HepG2 (cell line): ENCODE measurements around the gene KCTD21. TPM values are rescaled to one million over a fixed set of nuclear protein-coding genes. Genes with fewer than 3 reads are reported as not detected.

Source experiments
- HNRNPL ChIP-seq: fragments of 200-400 bp; formaldehyde crosslinking; IDR thresholded peaks from 2 replicates; pipeline ENCODE4 v1.6.1; 2017; ENCODE audit warnings: mild to moderate bottlenecking, low read depth, low read length
- MEIS1 ChIP-seq: sonication (generic); formaldehyde crosslinking; IDR thresholded peaks from 2 replicates; pipeline ENCODE4 v1.9.0; 2021; ENCODE audit warnings: mild to moderate bottlenecking, missing genetic modification reagents, moderate library complexity, borderline replicate concordance
- PATZ1 ChIP-seq: sonication (generic); formaldehyde crosslinking; IDR thresholded peaks from 2 replicates; pipeline ENCODE4 v1.4.0; 2020; ENCODE audit warnings: missing genetic modification reagents
- SNAPC5 ChIP-seq: sonication (generic); formaldehyde crosslinking; IDR thresholded peaks from 2 replicates; pipeline ENCODE4 v1.8.1; 2023; ENCODE audit warnings: mild to moderate bottlenecking, missing genetic modification reagents, borderline replicate concordance
- SP140L ChIP-seq: sonication (generic); formaldehyde crosslinking; IDR thresholded peaks from 2 replicates; pipeline ENCODE4 v1.4.0; 2020; ENCODE audit warnings: missing genetic modification reagents, borderline replicate concordance
- TAF1 ChIP-seq: sonication (generic); formaldehyde crosslinking; IDR thresholded peaks from 2 replicates; pipeline ENCODE4 v1.4.0; 2020; ENCODE audit warnings: missing genetic modification reagents
- TCF7L2 ChIP-seq: IDR thresholded peaks from 2 replicates; pipeline ENCODE4 v1.6.1; 2011; ENCODE audit warnings: mild to moderate bottlenecking, low read depth, low read length, moderate library complexity
- UBTF ChIP-seq: sonication (generic); formaldehyde crosslinking; IDR thresholded peaks from 2 replicates; pipeline ENCODE4 v1.4.0; 2020; ENCODE audit warnings: mild to moderate bottlenecking, missing genetic modification reagents
- ZNF234 ChIP-seq: sonication (generic); formaldehyde crosslinking; conservative IDR thresholded peaks from 2 replicates; pipeline ENCODE4 v1.5.1; 2020; ENCODE audit warnings: mild to moderate bottlenecking, missing genetic modification reagents
- ZSCAN31 ChIP-seq: sonication (generic); formaldehyde crosslinking; IDR thresholded peaks from 2 replicates; pipeline ENCODE4 v1.5.0; 2020; ENCODE audit warnings: low read depth, mild to moderate bottlenecking, missing genetic modification reagents
- polyA plus RNA-seq, 8 experiments: library from polyadenylated mRNA; depleted of rRNA in 3 of 8; stranded (reverse) in 7 of 8; unstranded in 1 of 8; fragments of >200 nt; fragmentation: Illumina TruSeq in 4 of 8; extraction: Trizol in 4 of 8; gene quantifications; 2 replicates each; pipeline versions ENCODE4 v1.2.1 to v1.2.3, GENCODE V29; 2011 to 2016; ENCODE audit warnings: low read depth in 4 of 8, missing spikeins in 1 of 8, mixed read lengths in 1 of 8; ENCODE audit not compliant: insufficient read depth in 1 of 8
- total RNA-seq, 5 experiments: library from RNA; depleted of rRNA; stranded (reverse); fragments of >200 nt; fragmentation: Illumina TruSeq; extraction: Trizol; gene quantifications; 2 replicates each; pipeline ENCODE4 v1.2.3, GENCODE V29; 2016; ENCODE audit warnings: low read depth in 1 of 5
- TF ChIP-seq, protein P1 (sequence below): sonication (generic); formaldehyde crosslinking; IDR thresholded peaks from 2 replicates; pipeline ENCODE4 v1.8.1; 2023; ENCODE audit warnings: mild to moderate bottlenecking, missing genetic modification reagents
- TF ChIP-seq, protein P2 (sequence below): sonication (generic); formaldehyde crosslinking; IDR thresholded peaks from 2 replicates; pipeline ENCODE4 v1.5.0; 2020; ENCODE audit warnings: missing genetic modification reagents, mild to moderate bottlenecking, borderline replicate concordance
- TF ChIP-seq, protein P3 (sequence below): sonication (generic); formaldehyde crosslinking; IDR thresholded peaks from 2 replicates; pipeline ENCODE4 v1.5.0; 2020; ENCODE audit warnings: missing genetic modification reagents
- TF ChIP-seq, protein P4 (sequence below): sonication (generic); formaldehyde crosslinking; IDR thresholded peaks from 2 replicates; pipeline ENCODE4 v1.4.0; 2020; ENCODE audit warnings: missing genetic modification reagents

The KCTD21 gene
- total and polyA plus RNA-seq, 2 of the 13 experiments (the other 11 are each of a cell fraction or from before 2014, with no cell fraction given) = 3.1 to 13.5 TPM

DNA sequence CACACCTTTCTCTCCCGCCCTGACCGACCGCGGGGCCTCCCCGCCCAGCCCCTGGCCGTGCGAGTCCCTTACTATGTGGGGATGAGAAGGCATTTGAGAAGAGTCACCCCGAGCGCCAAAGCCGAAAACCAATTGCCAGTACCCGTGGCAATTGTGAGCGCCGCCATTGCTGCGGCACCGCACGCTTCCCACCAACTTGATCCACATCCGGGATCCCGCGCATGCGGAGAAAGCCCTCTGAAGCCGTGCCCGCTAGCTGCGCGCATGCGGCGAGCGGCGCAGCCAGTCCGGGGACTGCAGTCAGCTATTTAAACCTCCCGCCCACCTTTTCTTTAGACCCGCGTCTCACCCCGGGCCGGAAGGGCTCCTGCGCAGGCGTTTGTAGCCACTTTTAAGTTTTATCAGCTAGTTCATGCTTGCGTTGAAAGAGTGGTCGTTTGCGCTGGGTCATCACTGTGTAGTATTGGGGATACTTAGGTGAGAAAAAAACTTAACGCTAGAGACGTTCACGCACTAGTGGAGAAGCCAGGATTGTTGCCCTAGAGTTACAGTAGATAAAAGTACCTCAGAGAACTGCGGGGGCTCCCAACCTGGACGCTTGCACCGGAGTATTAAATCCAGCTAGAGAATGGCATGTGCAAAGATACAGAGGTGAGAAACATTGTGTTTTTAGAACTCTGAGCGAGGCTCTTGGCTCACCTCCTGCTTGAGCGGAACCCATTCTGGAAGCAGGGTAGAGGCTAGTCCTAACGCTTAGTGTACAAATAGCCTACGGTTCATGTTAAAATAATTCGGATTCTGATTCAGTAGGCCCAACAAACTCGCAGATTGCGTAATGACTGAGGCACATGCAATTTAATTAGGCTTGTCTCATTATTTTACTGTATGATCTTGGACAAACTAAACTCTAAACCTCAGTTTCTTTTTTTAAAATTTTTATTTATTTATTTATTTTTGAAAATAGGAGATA, 48.7 kb downstream of the KCTD21 start, which contains the start of gene ALG8 (continued):
- TF ChIP-seq PATZ1 (CRISPR knock-in tag) (no peak; the same call in 1 of the 2 replicates), MEIS1 (CRISPR knock-in tag) (0 out of 2 replicates have a peak, but pooled peaks have one; percentile 60), TAF1 (peak; percentile 90), HNRNPL (0 out of 2 replicates have a peak, but pooled peaks have one; percentile 66), TCF7L2 (no peak), UBTF (CRISPR knock-in tag) (peak; percentile 39; the same call in 1 of the 2 replicates), SNAPC5 (CRISPR knock-in tag) (no peak), ZNF234 (CRISPR knock-in tag) (no peak), ZSCAN31 (CRISPR knock-in tag) (peak; percentile 53), SP140L (peak; percentile 94; the same call in 1 of the 2 replicates)
- TF ChIP-seq, protein P1, sequence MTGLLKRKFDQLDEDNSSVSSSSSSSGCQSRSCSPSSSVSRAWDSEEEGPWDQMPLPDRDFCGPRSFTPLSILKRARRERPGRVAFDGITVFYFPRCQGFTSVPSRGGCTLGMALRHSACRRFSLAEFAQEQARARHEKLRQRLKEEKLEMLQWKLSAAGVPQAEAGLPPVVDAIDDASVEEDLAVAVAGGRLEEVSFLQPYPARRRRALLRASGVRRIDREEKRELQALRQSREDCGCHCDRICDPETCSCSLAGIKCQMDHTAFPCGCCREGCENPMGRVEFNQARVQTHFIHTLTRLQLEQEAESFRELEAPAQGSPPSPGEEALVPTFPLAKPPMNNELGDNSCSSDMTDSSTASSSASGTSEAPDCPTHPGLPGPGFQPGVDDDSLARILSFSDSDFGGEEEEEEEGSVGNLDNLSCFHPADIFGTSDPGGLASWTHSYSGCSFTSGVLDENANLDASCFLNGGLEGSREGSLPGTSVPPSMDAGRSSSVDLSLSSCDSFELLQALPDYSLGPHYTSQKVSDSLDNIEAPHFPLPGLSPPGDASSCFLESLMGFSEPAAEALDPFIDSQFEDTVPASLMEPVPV (CRISPR knock-in tag) = peak; percentile 96
- TF ChIP-seq, protein P2, sequence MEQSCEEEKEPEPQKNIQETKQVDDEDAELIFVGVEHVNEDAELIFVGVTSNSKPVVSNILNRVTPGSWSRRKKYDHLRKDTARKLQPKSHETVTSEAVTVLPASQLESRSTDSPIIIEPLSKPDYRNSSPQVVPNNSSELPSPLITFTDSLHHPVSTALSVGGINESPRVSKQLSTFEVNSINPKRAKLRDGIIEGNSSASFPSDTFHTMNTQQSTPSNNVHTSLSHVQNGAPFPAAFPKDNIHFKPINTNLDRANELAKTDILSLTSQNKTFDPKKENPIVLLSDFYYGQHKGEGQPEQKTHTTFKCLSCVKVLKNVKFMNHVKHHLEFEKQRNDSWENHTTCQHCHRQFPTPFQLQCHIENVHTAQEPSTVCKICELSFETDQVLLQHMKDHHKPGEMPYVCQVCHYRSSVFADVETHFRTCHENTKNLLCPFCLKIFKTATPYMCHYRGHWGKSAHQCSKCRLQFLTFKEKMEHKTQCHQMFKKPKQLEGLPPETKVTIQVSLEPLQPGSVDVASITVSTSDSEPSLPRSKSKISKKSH (CRISPR knock-in tag) = peak; percentile 65; the same call in 1 of the 2 replicates
- TF ChIP-seq, protein P3, sequence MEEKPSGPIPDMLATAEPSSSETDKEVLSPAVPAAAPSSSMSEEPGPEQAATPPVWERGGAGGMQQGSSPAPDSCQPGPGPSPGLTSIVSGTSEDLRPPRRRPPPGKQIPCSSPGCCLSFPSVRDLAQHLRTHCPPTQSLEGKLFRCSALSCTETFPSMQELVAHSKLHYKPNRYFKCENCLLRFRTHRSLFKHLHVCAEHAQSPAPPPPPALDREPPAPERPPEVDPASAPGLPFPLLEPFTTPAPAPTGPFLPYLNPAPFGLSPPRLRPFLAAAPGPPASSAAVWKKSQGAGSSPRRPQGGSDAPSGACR (CRISPR knock-in tag) = peak; percentile 90; the same call in 1 of the 2 replicates
- TF ChIP-seq, protein P4, sequence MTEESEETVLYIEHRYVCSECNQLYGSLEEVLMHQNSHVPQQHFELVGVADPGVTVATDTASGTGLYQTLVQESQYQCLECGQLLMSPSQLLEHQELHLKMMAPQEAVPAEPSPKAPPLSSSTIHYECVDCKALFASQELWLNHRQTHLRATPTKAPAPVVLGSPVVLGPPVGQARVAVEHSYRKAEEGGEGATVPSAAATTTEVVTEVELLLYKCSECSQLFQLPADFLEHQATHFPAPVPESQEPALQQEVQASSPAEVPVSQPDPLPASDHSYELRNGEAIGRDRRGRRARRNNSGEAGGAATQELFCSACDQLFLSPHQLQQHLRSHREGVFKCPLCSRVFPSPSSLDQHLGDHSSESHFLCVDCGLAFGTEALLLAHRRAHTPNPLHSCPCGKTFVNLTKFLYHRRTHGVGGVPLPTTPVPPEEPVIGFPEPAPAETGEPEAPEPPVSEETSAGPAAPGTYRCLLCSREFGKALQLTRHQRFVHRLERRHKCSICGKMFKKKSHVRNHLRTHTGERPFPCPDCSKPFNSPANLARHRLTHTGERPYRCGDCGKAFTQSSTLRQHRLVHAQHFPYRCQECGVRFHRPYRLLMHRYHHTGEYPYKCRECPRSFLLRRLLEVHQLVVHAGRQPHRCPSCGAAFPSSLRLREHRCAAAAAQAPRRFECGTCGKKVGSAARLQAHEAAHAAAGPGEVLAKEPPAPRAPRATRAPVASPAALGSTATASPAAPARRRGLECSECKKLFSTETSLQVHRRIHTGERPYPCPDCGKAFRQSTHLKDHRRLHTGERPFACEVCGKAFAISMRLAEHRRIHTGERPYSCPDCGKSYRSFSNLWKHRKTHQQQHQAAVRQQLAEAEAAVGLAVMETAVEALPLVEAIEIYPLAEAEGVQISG (CRISPR knock-in tag) = peak; percentile 90
